H1 (cell line): ENCODE results near the gene NUP210L. TPM values are rescaled to one million over a fixed set of nuclear protein-coding genes. Genes with fewer than 3 reads are reported as not detected.

ENCODE experiments used
- CTCF ChIA-PET: fragments of 300-600 bp; sonication (Branson Sonifier 250); formaldehyde crosslinking; loops from one replicate; lab custom pipeline; 2021; ENCODE audit not compliant: partially characterized antibody; lab: Charles Lee
- POLR2A ChIA-PET: fragments of 300-600 bp; sonication (Branson Sonifier 250); formaldehyde crosslinking; loops from one replicate; lab custom pipeline; 2021; ENCODE audit warnings: inconsistent platforms; ENCODE audit not compliant: partially characterized antibody; lab: Charles Lee
- DNase-seq, 2 experiments: peaks; one replicate each; pipeline versions ENCODE4 v3.0.0 to v3.0.0-alpha.2; 2010 to 2022; ENCODE audit warnings: low spot score in 2 of 2, low read depth in 1 of 2, mixed read lengths in 1 of 2
- FAIRE-seq: peaks from 2 replicates; lab custom pipeline; 2011; peaks lifted over from hg19 to GRCh38; lab: Jason Lieb, UNC
- H2AFZ ChIP-seq: 2 replicates; pipeline ENCODE4 v1.8.1; 2012; ENCODE audit warnings: low read length, inconsistent platforms
- H2AK5ac ChIP-seq: 2 replicates; pipeline ENCODE4 v1.6.1; 2013; ENCODE audit warnings: low read depth, low read length
- H2BK120ac ChIP-seq: replicated peaks from 2 replicates; pipeline ENCODE3; 2013; ENCODE audit warnings: low read depth, low read length, inconsistent platforms
- H2BK12ac ChIP-seq: 2 replicates; pipeline ENCODE4 v1.6.1; 2013; ENCODE audit warnings: low read depth, low read length
- H2BK15ac ChIP-seq: 2 replicates; pipeline ENCODE4 v1.6.1; 2013; ENCODE audit warnings: low read length
- H2BK20ac ChIP-seq: 2 replicates; pipeline ENCODE4 v1.6.1; 2013; ENCODE audit warnings: low read length
- H2BK5ac ChIP-seq: 2 replicates; pipeline ENCODE4 v1.6.1; 2013; ENCODE audit warnings: low read depth, low read length
- H3K14ac ChIP-seq: 2 replicates; pipeline ENCODE4 v1.6.1; 2013; ENCODE audit warnings: inconsistent platforms; ENCODE audit not compliant: insufficient read length
- H3K18ac ChIP-seq: 2 replicates; pipeline ENCODE4 v1.6.1; 2013; ENCODE audit warnings: low read length; ENCODE audit errors: extremely low read depth
- H3K23ac ChIP-seq: 2 replicates; pipeline ENCODE4 v1.6.1; 2013; ENCODE audit warnings: inconsistent platforms; ENCODE audit not compliant: insufficient read length
- H3K23me2 ChIP-seq: 2 replicates; pipeline ENCODE4 v1.6.1; 2013; ENCODE audit warnings: low read depth, low read length
- H3K27ac ChIP-seq: 2 replicates; pipeline ENCODE4 v1.6.1; 2011; ENCODE audit warnings: low read depth, low read length, inconsistent platforms
- H3K27me3 ChIP-seq, 4 experiments: replicated peaks in 1 of 4; 1 replicate in 1 of 4; 2 replicates in 3 of 4; pipeline versions ENCODE4 v1.6.1 to v1.8.1; 2011 to 2013; ENCODE audit warnings: low read length in 3 of 4, mild to moderate bottlenecking in 3 of 4, inconsistent platforms in 2 of 4, mixed read lengths in 2 of 4, moderate library complexity in 1 of 4; ENCODE audit not compliant: control insufficient read depth in 3 of 4, insufficient read depth in 3 of 4; ENCODE audit errors: extremely low read depth in 1 of 4
- H3K36me3 ChIP-seq, 4 experiments: 2 replicates each; pipeline versions ENCODE4 v1.6.1 to v1.8.1; 2011 to 2013; ENCODE audit warnings: mild to moderate bottlenecking in 4 of 4, low read length in 3 of 4, moderate library complexity in 2 of 4, control low read depth in 1 of 4, inconsistent platforms in 1 of 4; ENCODE audit not compliant: insufficient read depth in 4 of 4, control insufficient read depth in 2 of 4
- H3K4ac ChIP-seq: replicated peaks from 2 replicates; pipeline ENCODE3; 2013; ENCODE audit warnings: low read length, low read depth, mixed read lengths, inconsistent platforms; ENCODE audit not compliant: insufficient read length
- H3K4me1 ChIP-seq, 4 experiments: replicated peaks in 1 of 4; 1 replicate in 1 of 4; 2 replicates in 3 of 4; pipeline versions ENCODE4 v1.6.1 to v1.8.1; 2011 to 2013; ENCODE audit warnings: low read length in 3 of 4, inconsistent platforms in 2 of 4, mixed read lengths in 1 of 4; ENCODE audit not compliant: insufficient read depth in 4 of 4, control insufficient read depth in 3 of 4
- H3K4me2 ChIP-seq, 2 experiments: 2 replicates each; pipeline versions ENCODE4 v1.6.1 to v1.8.1; 2011 to 2013; ENCODE audit warnings: low read depth in 2 of 2, low read length in 2 of 2, control low read depth in 1 of 2, inconsistent platforms in 1 of 2, mild to moderate bottlenecking in 1 of 2; ENCODE audit not compliant: insufficient read depth in 1 of 2
- H3K4me3 ChIP-seq, 4 experiments: fragments of 200-600, 300-600 bp in 1 of 4; sonication (generic), shearing (Covaris generic), sonication (Bioruptor Twin) in 1 of 4; 2 replicates each; pipeline versions ENCODE4 v1.5.1 to v1.8.1; 2011 to 2016; ENCODE audit warnings: low read length in 4 of 4, low read depth in 3 of 4, control low read depth in 2 of 4, inconsistent platforms in 2 of 4, mild to moderate bottlenecking in 2 of 4, mixed read lengths in 1 of 4, moderate library complexity in 1 of 4; ENCODE audit not compliant: insufficient read depth in 2 of 4; ENCODE audit errors: extremely low read depth in 1 of 4
- H3K56ac ChIP-seq: replicated peaks from 2 replicates; pipeline ENCODE3; 2013; ENCODE audit warnings: low read depth, mild to moderate bottlenecking, mixed read lengths, low read length, inconsistent platforms; ENCODE audit not compliant: insufficient read length
- H3K79me1 ChIP-seq: 2 replicates; pipeline ENCODE4 v1.6.1; 2013; ENCODE audit warnings: low read depth, low read length, control low read depth
- H3K79me2 ChIP-seq, 2 experiments: 2 replicates each; pipeline versions ENCODE4 v1.6.1 to v1.8.1; 2012 to 2013; ENCODE audit warnings: low read length in 2 of 2, mild to moderate bottlenecking in 2 of 2, inconsistent platforms in 1 of 2; ENCODE audit not compliant: insufficient read depth in 2 of 2, control insufficient read depth in 1 of 2
- H3K9ac ChIP-seq, 4 experiments: replicated peaks in 1 of 4; 1 replicate in 1 of 4; 2 replicates in 3 of 4; pipeline versions ENCODE4 v1.6.1 to v1.8.1; 2011 to 2013; ENCODE audit warnings: low read depth in 3 of 4, low read length in 3 of 4, control low read depth in 2 of 4, mild to moderate bottlenecking in 2 of 4, moderate library complexity in 2 of 4, inconsistent platforms in 1 of 4; ENCODE audit errors: extremely low read depth in 1 of 4
- H3K9me3 ChIP-seq, 2 experiments: 2 replicates each; pipeline versions ENCODE4 v1.6.1 to v1.8.1; 2012 to 2013; ENCODE audit warnings: mild to moderate bottlenecking in 2 of 2, moderate library complexity in 2 of 2, control low read depth in 1 of 2, inconsistent platforms in 1 of 2, low read depth in 1 of 2, low read length in 1 of 2, mixed read lengths in 1 of 2; ENCODE audit not compliant: insufficient read depth in 2 of 2
- H4K20me1 ChIP-seq, 2 experiments: replicated peaks in 1 of 2; 2 replicates each; pipeline versions ENCODE3 to v1.8.1; 2011 to 2013; ENCODE audit warnings: inconsistent platforms in 2 of 2, low read length in 2 of 2, mild to moderate bottlenecking in 1 of 2; ENCODE audit not compliant: insufficient read depth in 2 of 2, control insufficient read depth in 1 of 2
- H4K5ac ChIP-seq: 2 replicates; pipeline ENCODE4 v1.6.1; 2013; ENCODE audit warnings: low read length, low read depth, mixed read lengths, inconsistent platforms; ENCODE audit not compliant: insufficient read length
- H4K8ac ChIP-seq: 2 replicates; pipeline ENCODE4 v1.8.0; 2013; ENCODE audit warnings: mild to moderate bottlenecking, moderate library complexity, low read length, inconsistent platforms; ENCODE audit not compliant: insufficient read depth; ENCODE audit errors: extremely low read depth
- H4K91ac ChIP-seq: replicated peaks from 2 replicates; pipeline ENCODE3; 2013; ENCODE audit warnings: low read length, mixed read lengths, inconsistent platforms; ENCODE audit not compliant: insufficient read length
- EGR1 ChIP-seq: IDR thresholded peaks from 2 replicates; pipeline ENCODE4 v1.6.1; 2011; ENCODE audit warnings: low read depth, low read length, borderline replicate concordance
- TBP ChIP-seq: IDR thresholded peaks from 2 replicates; pipeline ENCODE4 v1.6.1; 2011; ENCODE audit warnings: low read depth, low read length, improper control_type of control experiment
- WGBS, 2 experiments: shearing (Covaris generic) in 1 of 2; methylation state at CpG; one replicate each; pipeline versions ENCODE4 v1.1.6 to v1.1.7; 2013 to 2015; ENCODE audit warnings: low lambda C conversion rate in 2 of 2, mixed read lengths in 2 of 2, inconsistent platforms in 1 of 2, low coverage in 1 of 2, missing lambda C conversion rate in 1 of 2; ENCODE audit not compliant: insufficient replicate concordance in 2 of 2, insufficient coverage in 1 of 2, insufficient read length in 1 of 2; ENCODE audit errors: extremely low coverage in 1 of 2, missing lambda C conversion rate in 1 of 2; 5-methylcytosine and 5-hydroxymethylcytosine counted together
- polyA plus RNA-seq, 7 experiments: library from polyadenylated mRNA; depleted of rRNA in 3 of 7; stranded (reverse) in 5 of 7; unstranded in 2 of 7; fragments of >200 nt in 5 of 7; fragments of 200-250 nt in 2 of 7; gene quantifications; 1 replicate in 5 of 7; 2 replicates in 1 of 7; 4 replicates in 1 of 7; pipeline versions ENCODE4 v1.2.1 to v1.2.3, GENCODE V29; 2011 to 2013; ENCODE audit warnings: missing spikeins in 2 of 7, mixed read lengths in 2 of 7
- total RNA-seq: library from RNA; stranded (reverse); fragmentation: NEBNext Ultra II Directional; extraction: Animal tissue kit (Norgen Biotek cat#: 25700); gene quantifications from 2 replicates; pipeline ENCODE4 v1.2.1, GENCODE V29; 2021

Gene NUP210L
- total and polyA plus RNA-seq, 2 of the 8 experiments (the other 6 are each of a cell fraction or from before 2014, with no cell fraction given), result not detected

GRCh38 chr1:154000420-154000819 lies 154.5 kb downstream of the NUP210L start:
- Histone ChIP-seq H2AFZ (no peak overlapping the region), H3K56ac (no peak overlapping the region), H3K36me3 (peaks cover 0 to 5% (median 2%) of the 10 kb centered on the region in 4 experiments; a peak in 5 of 8 replicates), H2BK5ac (no peak overlapping the region), H2BK12ac (no peak overlapping the region), H3K4ac (no peak overlapping the region), H3K27ac (no peak overlapping the region), H3K79me2 (no peaks in the 10 kb centered on the region), H2BK15ac (no peak overlapping the region), H4K91ac (no peak overlapping the region), H3K4me3 (no peak overlapping the region), H3K27me3 (no peaks in the 10 kb centered on the region), H2AK5ac (no peak overlapping the region), H4K5ac (no peak overlapping the region), H3K9me3 (peaks cover 0 to 3% of the 10 kb centered on the region in 2 experiments; a peak in 1 of 4 replicates), H3K23me2 (no peaks in the 10 kb centered on the region), H3K14ac (no peak overlapping the region), H4K8ac (no peak overlapping the region), H4K20me1 (peaks cover 0 to 2% of the 10 kb centered on the region in 2 experiments), H3K18ac (no peak overlapping the region), H2BK20ac (no peak overlapping the region), H3K23ac (no peak overlapping the region), H3K9ac (no peak overlapping the region), H3K4me2 (no peak overlapping the region), H2BK120ac (no peak overlapping the region), H3K79me1 (no peaks in the 10 kb centered on the region), H3K4me1 (no peaks in the 10 kb centered on the region)
- ChIA-PET CTCF (interaction anchor here (0.9 to 1.2 kb wide), 2 partner anchors 9 to 39 kb away, joined by 3 to 5 read pairs; no protein-coding TSS in a partner anchor), POLR2A (interaction anchor here (1.1 to 8.2 kb wide), 5 partner anchors 9 to 157 kb away, joined by 3 to 137 read pairs (median 3); partner anchors contain the start of genes RAB13 and RPS27)
- DNase-seq, result no peak
- WGBS, 2 experiments, result 91% methylated on average over 4 of the region's 4 CpGs; no CpG with 5 or more reads in 1 of the 2 experiments
- FAIRE-seq, result no peak
- no peak for TF ChIP-seq EGR1
- TF ChIP-seq TBP, result no peak
